ENCODE measurements around the gene TMEM86B.
"Not testable (repeated sequence)": the region's sequence is repeated elsewhere in the genome, so short reads cannot be mapped to it uniquely, and the experiment has no call there.

GRCh38 chr19:55202199-55202598 is 26.4 kb downstream of the TMEM86B start:
- TF ChIP-seq CTCF, POLR2AphosphoS5, POLR2A (IDR thresholded peaks at IDR 0.05): not testable (repeated sequence)
